NCI-H526 (cell line): Measurements from ENCODE around the gene CYP2A6.
A peak's percentile ranks its signal among the peaks of the same experiment; 100 is the strongest.
"Not testable (repeated sequence)": the region's sequence is repeated elsewhere in the genome, so short reads cannot be mapped to it uniquely, and the experiment has no call there.

ENCODE experiments used
- DNase-seq, 2 experiments: peaks; one replicate each; lab custom pipeline; 2025; lab: John Stamatoyannopoulos, UW

Gene CYP2A6

DNA sequence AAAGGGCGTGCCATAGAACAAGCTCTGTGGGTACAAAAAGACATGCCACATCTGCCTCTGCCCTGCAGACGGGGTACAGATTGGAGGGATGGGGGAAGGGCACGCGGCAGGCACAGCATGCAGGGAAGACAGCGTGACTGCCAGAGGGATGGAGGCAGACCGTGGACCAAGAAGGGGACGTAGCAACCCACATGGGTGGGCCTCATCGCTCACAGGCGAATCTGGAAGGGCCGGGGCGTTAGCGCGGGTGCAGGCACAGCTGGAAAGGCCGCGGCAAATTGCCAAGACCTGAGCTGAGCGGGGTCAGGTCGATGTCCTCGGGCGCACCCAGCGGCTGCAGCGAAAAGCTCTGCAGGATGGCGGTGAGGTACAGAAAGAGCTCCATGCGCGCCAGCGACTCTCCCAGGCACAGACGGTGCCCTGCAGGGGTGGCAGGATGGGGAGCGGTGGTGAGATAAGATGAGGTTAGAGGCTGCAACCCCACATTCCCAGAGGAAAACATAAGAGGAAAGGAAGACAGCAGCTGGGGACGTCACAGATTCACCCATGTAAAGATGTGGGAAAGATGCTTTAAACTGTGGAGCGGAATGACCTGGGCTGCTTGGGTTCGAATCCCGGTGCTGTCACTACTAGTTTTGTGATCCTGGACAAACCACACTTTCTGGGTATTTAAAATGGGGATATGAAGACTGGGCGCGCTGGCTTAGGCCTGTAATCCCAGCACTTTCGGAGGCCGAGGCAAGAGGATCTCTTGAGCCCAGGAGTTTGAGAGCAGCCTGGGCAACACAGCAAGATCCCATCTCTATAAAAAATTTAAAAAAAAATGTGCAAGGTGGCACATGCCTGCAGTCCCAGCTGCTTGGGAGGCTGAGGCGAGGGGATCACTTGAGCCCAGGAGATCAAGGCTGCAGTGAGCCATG is 31.5 kb downstream of the CYP2A6 start:
- peak in 1 of 2 experiments; percentile 60 for DNase-seq

DNA sequence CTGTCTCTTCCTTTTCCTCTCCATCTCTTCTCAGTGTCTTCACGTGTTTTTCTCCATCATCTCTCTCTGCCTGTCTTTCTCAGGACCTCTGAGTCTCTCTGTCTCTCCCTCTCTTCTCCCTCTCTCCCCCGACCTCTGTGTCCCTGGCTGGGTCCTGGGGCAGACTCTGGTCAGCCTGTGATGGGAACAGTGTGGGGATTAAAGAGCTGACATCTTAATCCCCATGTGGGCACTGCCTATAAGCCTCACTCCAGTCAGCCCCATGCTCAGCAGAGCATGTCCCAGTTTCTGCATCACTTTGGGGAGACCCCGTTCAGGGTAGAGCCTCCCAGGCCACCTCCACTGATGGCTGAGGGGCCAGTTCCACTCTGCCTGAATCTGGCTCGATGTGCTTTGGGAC is 35.0 kb downstream of the CYP2A6 start:
- no peak for DNase-seq

DNA sequence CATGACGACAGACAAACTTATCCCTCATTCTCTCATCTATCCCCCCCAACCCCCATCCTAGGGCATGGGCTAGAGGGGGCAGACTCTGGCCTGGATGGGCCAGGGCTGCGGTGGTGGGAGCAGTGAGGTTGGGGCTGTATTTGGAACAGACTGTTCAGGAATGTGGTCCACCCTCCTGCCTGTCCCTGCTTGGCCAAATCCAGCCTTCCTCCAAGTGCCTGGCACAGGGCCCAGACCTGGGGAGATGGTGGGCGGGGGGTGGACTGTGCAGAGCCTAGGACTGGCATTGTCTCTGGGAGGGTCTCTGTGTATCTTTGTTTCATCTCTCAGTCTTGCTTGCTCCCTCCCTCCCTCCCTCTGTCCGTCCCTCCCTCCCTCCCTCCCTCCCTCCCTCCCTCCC is 37.1 kb downstream of the CYP2A6 start:
- DNase-seq, result no peak

- not testable (repeated sequence) for DNase-seq
Observed at GRCh38 chr19:40812571-40812970, 37.7 kb downstream of the CYP2A6 start.

GRCh38 chr19:40811478-40812341 is 38.5 kb downstream of the CYP2A6 start:
- DNase-seq, result peak; percentile 17 to 49

DNA sequence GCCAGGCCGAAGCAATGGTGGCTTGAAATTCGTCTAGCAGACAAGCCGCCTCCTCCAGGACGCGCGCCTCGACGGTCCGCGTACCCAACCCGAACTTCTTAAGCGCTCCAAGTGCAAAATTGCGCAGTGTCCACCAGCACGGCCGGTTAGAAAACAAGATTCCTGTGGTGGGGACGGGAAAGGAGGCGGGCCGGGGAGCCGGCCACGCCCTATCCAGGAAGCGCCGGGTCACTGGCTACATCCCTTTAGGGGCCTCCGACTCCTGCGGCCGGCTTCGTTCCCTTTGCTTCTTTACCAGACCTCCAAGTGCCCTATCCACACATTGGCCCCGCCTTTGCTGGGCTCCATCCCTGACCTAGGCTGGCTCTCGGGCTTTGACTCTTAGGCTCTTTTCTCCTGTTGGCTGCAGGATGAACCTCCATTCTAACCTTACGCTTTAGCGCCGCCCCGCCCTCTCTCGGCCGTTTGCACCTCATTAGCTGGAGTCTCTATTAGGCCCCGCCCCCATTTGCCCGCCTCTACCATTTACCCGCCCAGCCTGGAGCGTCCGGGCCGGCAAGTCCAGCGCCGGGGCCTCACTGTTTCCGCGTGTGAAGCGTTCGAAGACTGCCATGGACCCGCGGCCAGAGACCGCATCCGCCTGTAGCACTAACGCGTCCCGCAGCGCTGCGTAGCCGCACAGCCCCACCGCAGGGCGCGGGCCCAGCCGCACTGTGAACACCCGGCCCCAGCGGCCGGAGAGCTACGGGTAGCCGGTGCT is 39.4 kb downstream of the CYP2A6 start:
- peak; percentile 69 to 86 for DNase-seq

- DNase-seq, result no peak
Observed at GRCh38 chr19:40810160-40810559, 40.1 kb downstream of the CYP2A6 start.

- DNase-seq, result no peak
Observed at GRCh38 chr19:40809358-40810086, 40.7 kb downstream of the CYP2A6 start.

- DNase-seq, result no peak
Observed at GRCh38 chr19:40808497-40808896, 41.8 kb downstream of the CYP2A6 start.

GRCh38 chr19:40808021-40808325 is 42.3 kb downstream of the CYP2A6 start:
- no peak for DNase-seq

DNA sequence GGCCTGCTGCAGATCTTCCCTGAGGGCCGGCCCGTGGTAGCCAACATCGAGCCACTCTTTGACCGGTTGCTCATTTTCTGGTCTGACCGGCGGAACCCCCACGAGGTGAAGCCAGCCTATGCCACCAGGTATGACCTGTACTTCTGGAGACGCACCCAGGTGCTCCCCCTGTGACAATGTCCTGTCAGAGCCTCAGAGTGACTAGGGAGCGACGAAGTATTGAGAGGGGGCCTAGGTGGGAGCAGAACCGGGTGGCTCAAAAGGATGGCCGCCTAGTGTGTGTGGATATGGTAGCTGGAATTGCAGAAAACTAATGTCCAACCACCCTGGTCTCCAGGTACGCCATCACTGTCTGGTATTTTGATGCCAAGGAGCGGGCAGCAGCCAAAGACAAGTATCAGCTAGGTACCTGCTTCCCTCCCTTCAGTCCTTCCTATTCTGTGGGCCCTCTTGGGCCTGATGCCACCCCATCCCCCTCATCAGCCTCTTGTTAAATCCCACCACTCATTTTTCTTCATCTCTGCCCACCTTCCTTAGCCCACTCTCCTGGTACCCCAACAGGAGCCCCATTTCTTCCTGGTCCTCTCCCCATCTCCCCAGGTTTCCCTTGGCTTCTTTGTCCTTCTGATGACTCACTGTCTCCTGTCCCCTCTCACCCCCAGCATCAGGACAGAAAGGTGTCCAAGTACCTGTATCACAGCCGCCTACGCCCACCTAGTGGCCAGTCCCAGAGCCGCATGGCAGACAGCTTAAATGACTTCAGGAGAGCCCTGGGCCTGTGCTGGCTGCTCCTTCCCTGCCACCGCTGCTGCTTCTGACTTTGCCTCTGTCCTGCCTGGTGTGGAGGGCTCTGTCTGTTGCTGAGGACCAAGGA is 42.9 kb downstream of the CYP2A6 start:
- DNase-seq, result peak in 1 of 2 experiments; percentile 51

- peak; percentile 92 to 95 for DNase-seq
Observed at GRCh38 chr19:40806423-40807146, 43.7 kb downstream of the CYP2A6 start.

DNA sequence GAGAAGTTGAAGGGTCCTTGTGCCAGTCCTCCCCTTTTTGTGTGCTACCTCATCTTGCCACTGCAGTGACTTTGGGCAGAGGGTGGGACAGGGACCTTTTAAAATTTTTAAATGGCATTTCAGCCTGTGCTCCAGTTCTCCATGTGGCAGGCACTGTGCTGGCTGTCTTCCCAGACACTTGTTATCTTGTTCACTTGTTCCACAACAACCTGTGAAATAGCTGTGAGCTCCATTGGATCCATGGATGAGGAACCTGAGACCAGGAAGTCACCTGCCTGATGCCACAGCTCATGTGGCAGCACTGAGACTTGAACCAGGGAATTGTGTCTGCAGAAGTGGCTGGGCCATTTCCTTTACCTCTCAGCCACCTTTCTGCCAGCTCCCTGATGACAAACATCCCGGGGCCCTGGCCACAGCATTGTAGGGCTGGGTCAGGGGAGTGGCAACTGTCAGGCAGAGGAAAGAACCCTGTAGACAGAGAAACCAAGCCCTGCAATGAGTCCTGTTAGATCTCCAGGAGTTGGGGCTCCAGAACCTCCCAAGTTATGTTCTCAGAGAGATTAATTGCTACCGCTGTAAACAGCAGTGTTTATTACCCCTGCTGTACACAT is 44.9 kb downstream of the CYP2A6 start:
- no peak for DNase-seq

- DNase-seq, result no peak
Observed at GRCh38 chr19:40804783-40805242, 45.4 kb downstream of the CYP2A6 start.

GRCh38 chr19:40803857-40804782 is 46.1 kb downstream of the CYP2A6 start:
- DNase-seq, result no peak

DNA sequence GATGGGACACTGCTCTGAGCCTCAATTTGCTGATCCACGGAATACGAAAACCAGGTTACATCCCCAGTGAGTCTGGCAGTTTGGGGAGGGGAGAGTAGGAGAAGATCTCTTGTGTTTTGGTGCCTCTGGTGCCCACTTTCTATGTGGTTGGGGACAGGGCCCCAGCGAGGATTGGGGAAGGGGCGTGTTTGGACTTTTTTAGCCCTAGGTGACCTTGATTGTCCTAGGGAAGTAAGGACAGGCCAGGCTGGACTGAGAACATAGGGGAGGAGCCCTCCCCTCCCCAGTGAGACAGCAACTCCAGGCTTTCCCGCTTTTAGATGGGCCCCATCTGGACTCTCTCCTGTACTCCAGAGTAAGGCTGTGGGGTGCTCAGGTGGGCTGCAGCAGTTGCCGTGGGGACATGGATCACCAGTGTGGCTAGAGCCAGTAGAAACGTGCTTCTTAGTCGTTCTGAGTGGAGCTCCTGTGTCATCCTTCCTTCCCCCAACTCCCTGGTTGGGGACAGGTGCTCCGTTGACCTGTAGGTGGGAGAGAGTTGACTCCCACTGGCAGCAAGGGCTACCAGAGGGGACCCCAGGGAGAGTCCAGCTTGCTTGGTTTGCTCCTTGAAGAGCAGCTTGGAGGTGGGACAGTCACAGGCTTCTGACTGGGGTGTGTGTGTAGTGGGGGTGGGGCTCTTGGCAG is 46.9 kb downstream of the CYP2A6 start:
- no peak for DNase-seq

GRCh38 chr19:40802300-40803169 is 47.7 kb downstream of the CYP2A6 start:
- DNase-seq, result no peak
